Keratinocyte (primary cell): ENCODE measurements around the gene SGCB. TPM values are rescaled to one million over a fixed set of nuclear protein-coding genes. Genes with fewer than 3 reads are reported as not detected.

Experiments
- DNase-seq: peaks from one replicate; pipeline ENCODE4 v3.0.0-alpha.2; 2011; ENCODE audit warnings: low read depth, missing footprints, low spot score
- FAIRE-seq: peaks from 2 replicates; lab custom pipeline; 2011; peaks lifted over from hg19 to GRCh38; lab: Jason Lieb, UNC
- H2AFZ ChIP-seq: 2 replicates; pipeline ENCODE4 v1.6.0; 2012; ENCODE audit warnings: low read length, control low read depth, inconsistent platforms; ENCODE audit not compliant: control insufficient read depth
- H3K27ac ChIP-seq: 2 replicates; pipeline ENCODE4 v1.5.1; 2011; ENCODE audit warnings: low read length; ENCODE audit not compliant: control insufficient read depth, insufficient read depth
- H3K27me3 ChIP-seq: 3 replicates; pipeline ENCODE4 v1.6.0; 2011; ENCODE audit warnings: low read length; ENCODE audit not compliant: control insufficient read depth, insufficient read depth; ENCODE audit errors: extremely low read depth
- H3K36me3 ChIP-seq, 2 experiments: 2 replicates in 1 of 2; 3 replicates in 1 of 2; pipeline ENCODE4 v1.5.1; 2011; ENCODE audit warnings: low read length in 2 of 2, mild to moderate bottlenecking in 1 of 2; ENCODE audit not compliant: control insufficient read depth in 2 of 2, insufficient read depth in 2 of 2; ENCODE audit errors: extremely low read depth in 1 of 2
- H3K4me1 ChIP-seq: 3 replicates; pipeline ENCODE4 v1.5.1; 2011; ENCODE audit warnings: low read length; ENCODE audit not compliant: control insufficient read depth, insufficient read depth; ENCODE audit errors: extremely low read depth
- H3K4me2 ChIP-seq: 3 replicates; pipeline ENCODE4 v1.6.0; 2011; ENCODE audit warnings: low read depth, low read length; ENCODE audit not compliant: control insufficient read depth, insufficient read depth; ENCODE audit errors: extremely low read depth
- H3K4me3 ChIP-seq, 3 experiments: fragments of 200-600 bp in 1 of 3; sonication (generic) in 1 of 3; 2 replicates in 2 of 3; 3 replicates in 1 of 3; pipeline ENCODE4 v1.5.1; 2011 to 2016; ENCODE audit warnings: low read length in 3 of 3, mild to moderate bottlenecking in 3 of 3, control low read depth in 2 of 3, inconsistent platforms in 1 of 3, low read depth in 1 of 3, mixed read lengths in 1 of 3, mixed run types in 1 of 3, moderate library complexity in 1 of 3; ENCODE audit not compliant: control insufficient read depth in 2 of 3, insufficient read depth in 2 of 3; ENCODE audit errors: extremely low read depth in 1 of 3
- H3K79me2 ChIP-seq: 2 replicates; pipeline ENCODE4 v1.6.0; 2012; ENCODE audit warnings: low read length; ENCODE audit not compliant: control insufficient read depth, insufficient read depth
- H3K9ac ChIP-seq: 3 replicates; pipeline ENCODE4 v1.6.0; 2011; ENCODE audit warnings: low read length; ENCODE audit not compliant: control insufficient read depth, insufficient read depth; ENCODE audit errors: extremely low read depth
- H3K9me1 ChIP-seq: 3 replicates; pipeline ENCODE4 v1.6.0; 2011; ENCODE audit warnings: low read length; ENCODE audit not compliant: control insufficient read depth, insufficient read depth; ENCODE audit errors: extremely low read depth
- H3K9me3 ChIP-seq: 2 replicates; pipeline ENCODE4 v1.5.1; 2012; ENCODE audit warnings: low read depth, low read length; ENCODE audit not compliant: control insufficient read depth
- H4K20me1 ChIP-seq: 3 replicates; pipeline ENCODE4 v1.6.0; 2011; ENCODE audit warnings: low read length; ENCODE audit not compliant: control insufficient read depth, insufficient read depth; ENCODE audit errors: extremely low read depth
- CTCF ChIP-seq, 3 experiments: IDR thresholded peaks in 1 of 3; conservative IDR thresholded peaks in 1 of 3; optimal IDR thresholded peaks in 1 of 3; 2 replicates in 2 of 3; 3 replicates in 1 of 3; pipeline versions ENCODE3 to v1.5.1; 2011; ENCODE audit warnings: low read length in 3 of 3, mild to moderate bottlenecking in 3 of 3, moderate library complexity in 2 of 3, control low read depth in 1 of 3, inconsistent platforms in 1 of 3; ENCODE audit not compliant: insufficient read depth in 2 of 3; ENCODE audit errors: extremely low read depth in 1 of 3
- EZH2 ChIP-seq: IDR thresholded peaks from one replicate; pipeline ENCODE4 v1.6.1; 2012; ENCODE audit warnings: inconsistent platforms, mild to moderate bottlenecking, low read length, moderate library complexity
- dilution Hi-C: fragments of 300-500 bp; cut with MboI; formaldehyde crosslinking; loops from one replicate; pipeline ENCODE4 v1.7.0; 2020; ENCODE audit warnings: low sequenced_read_pairs; ENCODE audit not compliant: extremely low pct_ligation_motif_present
- polyA plus RNA-seq, 5 experiments: library from polyadenylated mRNA; depleted of rRNA in 3 of 5; stranded (reverse) in 3 of 5; stranded (forward) in 1 of 5; unstranded in 1 of 5; fragments of >200 nt; gene quantifications; 1 replicate in 1 of 5; 2 replicates in 3 of 5; 3 replicates in 1 of 5; pipeline versions ENCODE4 v1.2.1 to v1.2.3, GENCODE V29; 2011 to 2012; ENCODE audit warnings: missing spikeins in 2 of 5, low read depth in 1 of 5, low replicate concordance in 1 of 5

SGCB gene
- polyA plus RNA-seq, 1 donor (not counting 4 experiments of a cell fraction or from before 2014, with no cell fraction given): 18.3 TPM

GRCh38 chr4:52037689-52038102, 403 bp downstream of the SGCB start:
- peak overlapping the region; percentile 73 to 83 (median 79) for H3K4me3 ChIP-seq
- H2AFZ ChIP-seq: peak overlapping the region; percentile 90

GRCh38 chr4:52036886-52037530, 1.1 kb downstream of the SGCB start:
- no peak for FAIRE-seq
- Histone ChIP-seq H3K27ac (no peak overlapping the region), H3K9ac (no peak overlapping the region), H3K36me3 (no peaks in the 10 kb centered on the region), H3K9me3 (no peaks in the 10 kb centered on the region), H3K4me1 (peaks cover 8% of the 10 kb centered on the region), H2AFZ (no peak overlapping the region), H3K4me3 (peak overlapping the region; percentile 73 to 83 (median 79)), H3K4me2 (peak overlapping the region; percentile 86), H3K27me3 (no peaks in the 10 kb centered on the region), H3K79me2 (peaks cover 20% of the 10 kb centered on the region), H4K20me1 (no peaks in the 10 kb centered on the region), H3K9me1 (no peaks in the 10 kb centered on the region)
- dilution Hi-C loops: no loop called here
- TF ChIP-seq CTCF (optimal IDR thresholded peaks at IDR 0.05 in 1 of 3, IDR thresholded peaks at IDR 0.05 in 1 of 3, conservative IDR thresholded peaks at IDR 0.05 in 1 of 3; ENCODE audit: extremely low read depth in 1 of 3, insufficient read depth in 2 of 3, low read length in 3 of 3): no peak
- DNase-seq: no peak

More at GRCh38 chr4:52037689-52038102, 403 bp downstream of the SGCB start:
- TF ChIP-seq EZH2: no peak
- no peak for TF ChIP-seq CTCF (optimal IDR thresholded peaks at IDR 0.05 in 1 of 3, IDR thresholded peaks at IDR 0.05 in 1 of 3, conservative IDR thresholded peaks at IDR 0.05 in 1 of 3; ENCODE audit: extremely low read depth in 1 of 3, insufficient read depth in 2 of 3, low read length in 3 of 3)
- Histone ChIP-seq H3K4me1 (peaks cover 8% of the 10 kb centered on the region), H3K4me2 (peak overlapping the region; percentile 86), H3K79me2 (peaks cover 20% of the 10 kb centered on the region), H3K36me3 (no peaks in the 10 kb centered on the region), H3K9me3 (no peaks in the 10 kb centered on the region), H3K27me3 (no peaks in the 10 kb centered on the region), H4K20me1 (no peaks in the 10 kb centered on the region), H3K27ac (peak overlapping the region; percentile 16), H3K9ac (peak overlapping the region; percentile 70), H3K9me1 (no peaks in the 10 kb centered on the region)
- dilution Hi-C loops: no loop called here
- no peak for DNase-seq
- no peak for FAIRE-seq
